Endothelial cell of umbilical vein (primary cell): ENCODE measurements around the gene APBB2.

Experiments
- EZH2 ChIP-seq: IDR thresholded peaks from 2 replicates; pipeline ENCODE4 v1.6.1; 2012; ENCODE audit warnings: borderline replicate concordance, low read depth, mild to moderate bottlenecking, moderate library complexity, low read length, inconsistent platforms; ENCODE audit not compliant: severe bottlenecking
- JUN ChIP-seq: IDR thresholded peaks from 2 replicates; pipeline ENCODE4 v1.6.1; 2011; ENCODE audit warnings: borderline replicate concordance, low read depth; ENCODE audit not compliant: insufficient read length, insufficient read depth
- TF ChIP-seq, protein P1 (sequence below), 2 donors: IDR thresholded peaks; 1 replicate in 1 of 2; 2 replicates in 1 of 2; pipeline ENCODE4 v1.5.1; 2011; ENCODE audit warnings: low read length in 2 of 2, mild to moderate bottlenecking in 2 of 2, moderate library complexity in 2 of 2, control low read depth in 1 of 2, inconsistent platforms in 1 of 2, low read depth in 1 of 2; ENCODE audit not compliant: insufficient read depth in 1 of 2; ENCODE audit errors: extremely low read depth in 1 of 2
- TF ChIP-seq, protein P2 (sequence below): IDR thresholded peaks from 2 replicates; pipeline ENCODE4 v1.6.1; 2011; ENCODE audit not compliant: insufficient read depth, insufficient read length

DNA sequence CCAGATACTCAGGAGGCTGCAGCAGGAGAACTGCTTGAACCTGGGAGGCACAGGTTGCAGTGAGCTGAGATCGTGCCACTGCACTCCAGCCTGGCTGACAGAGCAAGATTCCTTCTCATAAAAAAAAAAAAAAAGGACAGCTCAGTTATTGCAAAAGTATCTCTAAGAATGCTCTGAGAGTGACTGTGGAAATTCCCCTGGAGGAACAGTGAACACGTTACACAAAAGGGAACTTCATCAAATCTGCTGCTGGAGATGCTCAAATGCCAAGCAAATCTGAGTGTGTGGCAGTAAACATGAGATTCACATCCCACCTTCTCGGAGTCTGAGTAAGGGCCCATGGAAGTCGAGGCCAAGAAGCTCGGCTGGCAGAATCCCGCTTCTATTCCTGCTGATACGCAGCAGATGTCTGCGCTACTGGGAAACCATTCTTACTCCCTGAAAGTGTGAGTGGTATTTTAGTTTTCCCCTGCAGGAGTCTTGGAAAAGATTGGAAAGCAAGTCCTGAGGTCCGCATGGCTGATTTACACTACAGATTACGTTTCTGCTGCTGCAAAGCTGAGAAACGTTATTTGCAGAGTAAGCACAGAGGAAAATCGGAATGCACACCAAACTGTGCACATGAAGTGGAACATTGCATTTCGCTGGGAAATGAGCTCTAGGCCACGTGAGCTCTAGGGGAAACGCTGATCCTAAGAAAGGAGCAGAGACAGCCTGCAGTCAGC, 301.7 kb downstream of the APBB2 start:
- TF ChIP-seq EZH2 (no peak), JUN (no peak)
- TF ChIP-seq, protein P1, sequence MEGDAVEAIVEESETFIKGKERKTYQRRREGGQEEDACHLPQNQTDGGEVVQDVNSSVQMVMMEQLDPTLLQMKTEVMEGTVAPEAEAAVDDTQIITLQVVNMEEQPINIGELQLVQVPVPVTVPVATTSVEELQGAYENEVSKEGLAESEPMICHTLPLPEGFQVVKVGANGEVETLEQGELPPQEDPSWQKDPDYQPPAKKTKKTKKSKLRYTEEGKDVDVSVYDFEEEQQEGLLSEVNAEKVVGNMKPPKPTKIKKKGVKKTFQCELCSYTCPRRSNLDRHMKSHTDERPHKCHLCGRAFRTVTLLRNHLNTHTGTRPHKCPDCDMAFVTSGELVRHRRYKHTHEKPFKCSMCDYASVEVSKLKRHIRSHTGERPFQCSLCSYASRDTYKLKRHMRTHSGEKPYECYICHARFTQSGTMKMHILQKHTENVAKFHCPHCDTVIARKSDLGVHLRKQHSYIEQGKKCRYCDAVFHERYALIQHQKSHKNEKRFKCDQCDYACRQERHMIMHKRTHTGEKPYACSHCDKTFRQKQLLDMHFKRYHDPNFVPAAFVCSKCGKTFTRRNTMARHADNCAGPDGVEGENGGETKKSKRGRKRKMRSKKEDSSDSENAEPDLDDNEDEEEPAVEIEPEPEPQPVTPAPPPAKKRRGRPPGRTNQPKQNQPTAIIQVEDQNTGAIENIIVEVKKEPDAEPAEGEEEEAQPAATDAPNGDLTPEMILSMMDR (IDR thresholded peaks at IDR 0.05; ENCODE audit: extremely low read depth in 1 of 2, insufficient read depth in 1 of 2, low read depth in 1 of 2, low read length in 2 of 2), result no peak
- TF ChIP-seq, protein P2, sequence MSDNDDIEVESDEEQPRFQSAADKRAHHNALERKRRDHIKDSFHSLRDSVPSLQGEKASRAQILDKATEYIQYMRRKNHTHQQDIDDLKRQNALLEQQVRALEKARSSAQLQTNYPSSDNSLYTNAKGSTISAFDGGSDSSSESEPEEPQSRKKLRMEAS, result no peak
